Activated naive CD8-positive, alpha-beta T cell treated with anti-CD3 and anti-CD28 coated beads, Interleukin-2, amount 50 U/mL, for 16 hours (primary cell): ENCODE results near the gene PTPRN2.

Experiments
- DNase-seq: peaks from one replicate; pipeline ENCODE4 v3.0.0-alpha.2; 2020; ENCODE audit warnings: low read depth, low spot score

PTPRN2 gene

DNA sequence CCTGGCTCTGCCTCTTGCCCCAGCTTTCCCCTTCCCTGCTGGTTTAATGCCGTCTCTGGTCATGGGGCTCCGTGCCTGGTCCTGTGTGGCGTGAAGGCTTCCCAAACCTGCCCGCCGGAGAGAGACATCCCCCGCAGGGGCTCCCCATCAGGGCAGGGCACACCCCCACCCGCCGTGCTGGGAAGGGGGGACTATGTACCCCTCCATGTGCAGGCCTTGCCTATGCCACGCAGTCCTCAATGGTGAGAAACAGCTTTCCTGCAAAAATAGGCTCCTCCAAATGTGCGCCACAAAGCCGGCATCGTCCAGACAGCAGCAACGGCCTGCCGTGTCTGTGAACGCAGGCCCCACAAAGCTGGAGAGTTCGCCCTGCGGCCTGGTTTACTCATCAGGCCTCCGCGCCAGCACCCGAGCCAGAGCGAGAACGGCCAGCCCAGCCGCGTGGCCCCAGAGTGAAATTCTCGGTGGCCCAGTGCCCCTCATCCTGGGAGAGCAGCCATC lies 937.4 kb downstream of the PTPRN2 start:
- no peak for DNase-seq

DNA sequence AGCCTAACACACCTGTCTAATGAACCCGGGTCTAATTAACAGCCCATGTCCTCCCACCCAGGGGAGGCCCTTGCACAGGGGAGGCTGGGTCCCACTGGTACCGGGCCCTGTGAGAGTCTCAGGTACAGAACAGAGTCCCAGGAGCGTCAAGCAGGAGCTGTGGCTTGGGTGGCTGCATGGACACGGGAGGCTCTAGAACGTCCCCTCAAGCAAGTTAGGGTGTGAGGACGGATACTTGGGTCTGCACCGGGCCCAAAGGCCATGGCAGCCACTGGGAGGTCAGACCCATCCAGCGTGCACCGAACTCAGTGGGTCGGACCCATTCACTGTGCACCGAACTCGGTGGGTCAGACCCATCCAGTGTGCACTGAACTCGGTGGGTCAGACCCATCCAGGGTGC lies 941.1 kb downstream of the PTPRN2 start:
- no peak for DNase-seq

DNA sequence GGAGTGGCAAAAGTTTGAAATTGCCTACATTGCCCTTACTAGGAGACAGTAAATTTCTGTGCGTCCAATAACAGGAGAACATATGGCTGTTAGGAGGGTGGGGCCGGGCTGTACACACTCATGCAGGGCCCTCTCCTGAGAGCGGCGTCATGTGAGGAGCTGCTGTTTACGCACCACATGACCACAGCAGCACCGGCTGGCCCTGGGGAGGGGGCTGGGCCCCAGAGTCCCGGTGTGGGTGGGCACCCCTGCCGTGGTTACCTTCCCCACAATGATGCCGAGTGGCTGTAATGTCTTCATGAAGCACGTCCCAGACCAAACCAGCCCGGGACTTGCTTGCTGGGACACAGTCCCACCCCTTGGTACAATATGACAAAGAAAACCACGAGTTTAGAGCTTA lies 942.1 kb downstream of the PTPRN2 start:
- DNase-seq, result no peak

DNA sequence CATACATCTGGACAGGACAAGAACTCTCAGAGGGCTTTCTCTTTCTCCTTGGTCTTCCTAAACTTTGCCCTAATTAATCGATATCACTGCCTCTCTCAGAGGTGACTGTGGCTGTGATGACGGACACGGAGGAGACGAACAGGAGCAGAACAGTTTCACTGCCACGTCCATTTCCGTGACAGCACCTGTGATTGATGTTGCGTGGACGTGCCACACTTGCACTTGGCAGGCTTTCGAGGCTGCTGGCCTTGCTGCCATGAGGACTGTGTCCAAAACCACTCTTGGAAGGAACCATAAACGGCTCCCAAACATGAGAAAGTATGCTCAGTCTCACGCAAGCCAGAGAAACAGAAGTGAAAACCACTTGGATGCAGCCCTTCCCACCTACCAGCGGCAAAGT lies 942.7 kb downstream of the PTPRN2 start:
- no peak for DNase-seq

DNA sequence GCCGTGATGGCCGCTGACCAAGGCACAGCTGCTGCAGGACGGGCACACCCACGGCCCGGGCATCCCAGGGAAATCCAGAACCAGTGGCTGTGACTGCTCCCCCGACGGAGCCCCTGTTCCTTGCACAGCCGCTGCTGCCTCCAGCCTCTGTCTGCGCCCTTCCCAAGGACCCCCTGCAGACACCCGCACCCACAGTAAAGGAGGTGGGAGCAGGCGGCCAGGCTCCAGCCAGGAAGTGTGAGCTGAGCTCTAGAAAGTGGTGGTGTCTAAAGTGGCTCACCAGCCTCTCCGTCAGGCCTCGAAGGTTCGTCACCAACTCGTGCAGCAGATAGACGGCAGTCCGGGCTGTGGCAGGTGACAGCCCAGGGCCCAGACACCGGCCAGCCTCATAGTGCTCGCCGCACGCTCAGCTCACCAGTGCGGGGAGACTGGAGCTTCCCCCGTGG lies 944.1 kb downstream of the PTPRN2 start:
- DNase-seq, result no peak

DNA sequence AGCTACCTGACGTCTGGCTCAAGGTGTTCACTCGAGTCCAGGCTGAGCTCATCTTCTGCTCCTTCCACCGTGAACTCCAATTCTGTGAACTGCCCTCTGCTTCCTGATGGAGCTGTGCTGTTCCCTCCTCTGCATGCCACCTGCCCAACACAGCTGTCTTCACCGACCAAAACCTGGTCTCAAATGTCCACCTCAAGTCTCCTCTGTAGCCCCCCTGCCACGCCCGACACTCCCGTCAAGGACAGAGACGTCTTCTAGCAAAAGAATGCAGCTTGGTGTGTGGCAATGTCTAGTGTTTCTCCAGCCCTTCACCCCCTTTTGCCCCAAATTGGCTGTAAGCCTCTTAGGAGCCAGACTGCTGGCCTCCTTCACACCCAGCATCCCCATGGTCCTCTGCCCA lies 945.8 kb downstream of the PTPRN2 start:
- no peak for DNase-seq

DNA sequence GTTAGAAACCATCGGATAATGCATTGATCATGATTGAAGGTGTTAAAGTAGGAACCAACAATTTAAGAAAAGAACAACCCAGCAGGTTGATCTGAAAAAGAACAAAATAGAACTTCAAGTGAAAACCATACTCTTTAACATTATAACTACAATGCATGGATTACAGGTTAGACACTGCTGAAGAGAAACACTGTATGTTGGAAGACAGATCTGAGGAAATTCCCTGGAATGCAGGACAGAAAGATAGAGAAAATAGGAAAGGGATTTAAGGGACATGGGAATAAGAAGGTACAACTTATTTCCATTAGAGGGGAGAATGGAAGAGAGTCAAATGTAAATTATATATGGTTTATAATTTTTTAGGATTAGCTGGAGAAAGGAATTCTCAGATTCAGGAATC lies 947.5 kb downstream of the PTPRN2 start:
- DNase-seq, result no peak

DNA sequence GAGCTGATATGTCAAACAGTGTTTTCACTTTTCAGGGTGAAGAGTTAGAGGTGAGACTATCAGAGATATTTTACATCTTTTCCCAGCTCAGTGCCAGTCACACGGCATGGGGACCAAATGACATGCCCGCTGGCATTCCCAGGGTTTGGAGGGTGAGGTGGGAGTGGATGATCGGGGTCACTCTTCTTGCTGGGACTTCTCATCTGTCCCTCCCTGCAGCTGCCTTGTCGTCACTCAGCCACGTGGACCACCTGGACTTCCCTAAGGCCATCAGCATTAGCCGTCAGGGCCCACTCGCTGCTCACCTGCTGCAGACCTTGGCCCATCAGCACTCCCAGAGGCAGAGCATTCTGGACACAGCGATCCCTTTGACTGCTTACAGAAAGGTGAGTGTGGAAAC lies 949.1 kb downstream of the PTPRN2 start:
- no peak for DNase-seq

DNA sequence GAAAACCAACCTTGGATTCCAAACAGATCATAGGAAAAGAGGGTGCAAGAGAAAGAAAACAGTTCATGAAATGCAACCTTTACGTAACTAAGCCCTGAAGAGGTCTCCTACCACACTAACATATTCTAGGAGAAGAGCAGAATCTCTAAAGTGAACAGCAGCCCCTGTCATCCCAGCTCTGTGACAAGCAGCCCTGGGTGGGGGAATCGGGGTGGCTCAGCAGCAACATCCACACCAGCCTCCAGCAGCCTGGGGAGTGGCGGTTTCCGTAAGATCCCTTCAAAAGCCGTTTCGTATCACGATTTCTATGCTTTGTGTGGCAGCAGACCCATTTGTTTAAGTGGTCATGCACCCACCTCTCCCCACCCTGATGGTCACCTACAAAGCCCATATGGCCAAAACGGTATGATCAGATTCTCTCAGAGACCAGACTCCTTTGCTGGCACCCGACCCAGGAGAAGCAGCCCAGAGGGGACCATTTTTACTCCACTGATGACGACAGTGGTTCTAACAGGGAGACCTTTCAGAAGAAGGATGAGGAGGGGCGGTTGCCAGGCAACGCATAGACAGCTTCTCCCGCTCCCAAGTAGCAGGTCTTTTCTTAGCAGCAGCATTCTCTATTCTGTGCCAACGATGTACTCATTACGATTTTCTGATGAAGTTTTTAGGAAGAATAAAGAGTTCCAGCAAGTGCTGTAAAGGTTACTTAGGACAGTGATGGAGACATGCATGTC lies 950.2 kb downstream of the PTPRN2 start:
- no peak for DNase-seq

DNA sequence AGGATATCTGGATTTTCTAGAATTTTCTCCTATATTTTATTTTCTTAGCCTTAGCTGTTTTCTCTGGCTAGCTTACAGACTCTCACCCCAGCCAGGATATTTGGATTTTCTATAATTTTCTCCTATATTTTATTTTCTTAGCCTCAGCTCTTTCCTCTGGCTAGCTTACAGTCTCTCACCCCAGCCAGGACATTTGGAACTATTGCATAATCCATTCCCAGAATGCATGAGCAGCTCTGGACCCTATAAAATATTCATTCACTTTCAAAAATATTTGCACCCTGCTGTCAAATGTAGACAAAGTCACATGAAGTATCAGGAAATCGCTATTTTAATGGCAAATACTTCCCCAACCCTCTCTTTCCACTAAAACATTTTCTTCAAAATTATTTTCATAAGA lies 952.0 kb downstream of the PTPRN2 start:
- no peak for DNase-seq

DNA sequence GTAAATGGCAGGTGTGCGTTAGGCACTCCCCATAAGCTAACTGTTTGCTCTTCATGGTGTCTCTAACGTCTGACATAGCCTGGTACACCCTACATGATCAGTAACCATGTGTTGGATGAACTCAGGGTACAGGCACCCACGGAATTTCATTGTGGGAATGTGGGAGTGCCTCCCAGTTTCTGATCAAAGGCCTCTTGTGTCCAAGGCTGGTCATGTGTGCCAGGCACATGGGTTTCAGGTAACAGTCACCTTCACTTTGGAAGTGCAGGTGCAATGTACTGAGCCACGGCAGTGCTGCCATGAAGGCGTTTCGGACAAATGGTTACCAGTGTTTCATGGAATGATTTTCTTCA lies 952.5 kb downstream of the PTPRN2 start:
- DNase-seq, result no peak

DNA sequence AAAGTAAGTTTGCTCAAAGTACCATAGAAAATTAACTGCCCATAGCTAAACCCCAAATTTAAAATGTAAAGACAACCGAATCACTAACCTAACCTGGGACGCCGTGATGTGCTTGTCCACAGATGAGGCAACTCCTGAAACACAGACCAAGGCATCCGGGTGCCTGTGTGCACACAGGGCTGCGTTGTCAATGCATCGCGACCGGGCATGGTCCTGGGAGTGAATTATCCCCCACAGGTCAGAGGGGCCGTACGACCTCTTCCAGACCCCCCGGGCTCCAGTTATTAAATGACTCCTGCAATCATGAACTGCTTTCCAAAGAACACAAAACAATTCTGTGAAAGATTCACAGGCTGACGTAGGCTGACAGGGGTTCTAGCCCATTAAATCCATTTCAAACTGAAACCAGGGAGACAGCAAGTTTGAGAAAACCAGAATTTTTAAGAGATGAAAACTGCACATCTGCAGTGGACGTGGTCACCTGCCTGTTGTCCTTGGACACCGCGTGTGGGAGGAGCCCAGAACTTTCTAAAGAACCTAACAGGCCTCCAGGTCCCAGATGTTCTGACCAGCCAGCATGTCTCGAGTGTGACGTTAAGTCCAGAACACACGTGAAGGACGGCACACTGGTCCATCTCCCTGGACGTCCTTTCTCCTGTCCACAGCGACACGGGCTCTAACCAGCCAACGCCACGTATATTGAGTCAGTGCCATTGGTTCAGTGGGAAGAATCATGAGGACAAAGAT lies 953.0 kb downstream of the PTPRN2 start:
- DNase-seq, result no peak

DNA sequence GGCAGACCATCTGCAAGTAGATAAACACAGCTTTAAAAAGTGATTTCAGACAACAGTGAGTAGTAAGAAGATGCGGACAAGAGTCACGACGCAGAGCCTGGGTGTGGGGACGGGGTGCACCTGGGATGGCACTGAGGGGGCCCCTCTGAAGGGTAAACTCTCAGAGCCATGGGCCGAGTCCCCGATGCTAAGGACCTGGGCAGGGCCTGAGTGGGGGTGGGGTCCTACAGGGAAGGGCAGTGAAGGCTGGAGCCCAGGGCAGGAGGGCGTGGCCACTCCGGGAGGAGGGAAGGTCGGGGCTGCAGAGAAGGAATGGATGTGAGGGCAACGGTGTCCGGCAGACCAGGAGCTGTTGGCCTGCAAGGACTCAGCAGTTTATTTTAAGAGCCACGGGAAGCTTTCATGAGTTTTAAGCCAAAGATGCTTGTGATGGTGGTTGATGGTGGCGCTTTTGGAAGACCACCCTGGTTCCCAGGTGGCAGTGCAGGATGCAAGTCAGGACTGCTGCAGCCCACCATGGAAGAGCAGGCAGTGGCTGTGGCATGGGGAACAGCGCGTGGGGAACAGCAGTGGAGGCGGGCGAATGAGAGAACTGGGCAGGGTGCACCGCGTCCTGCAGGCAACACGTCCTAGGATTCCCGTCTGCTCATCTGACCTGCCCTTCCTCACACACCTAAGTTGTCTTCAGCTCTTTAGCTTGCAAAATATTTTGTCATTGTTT lies 954.0 kb downstream of the PTPRN2 start:
- DNase-seq, result no peak

DNA sequence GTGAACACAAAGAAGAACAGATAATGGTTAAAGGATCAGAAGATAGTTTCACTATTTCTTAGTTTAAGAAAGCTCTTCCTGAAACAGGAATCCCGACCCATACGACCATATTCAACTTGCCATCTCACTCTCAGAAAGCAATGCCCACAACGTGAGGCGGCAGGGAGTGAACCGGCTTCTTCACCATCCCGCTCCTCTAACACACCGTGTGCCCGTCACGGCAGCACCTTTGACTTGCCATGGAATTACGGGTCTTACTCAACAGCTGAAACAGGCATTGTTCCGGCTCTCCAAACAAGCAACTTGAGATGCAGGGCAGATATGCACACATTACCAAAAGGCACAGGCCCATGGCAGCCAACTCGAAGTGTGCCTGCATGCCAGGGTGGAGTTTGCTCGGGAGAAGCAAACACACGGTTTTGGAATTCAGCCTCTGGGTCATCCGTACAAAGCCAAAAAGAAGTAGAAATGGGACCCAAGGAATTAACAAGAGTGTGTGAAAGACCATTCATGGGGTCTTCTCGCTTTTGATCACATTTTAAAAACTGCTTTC lies 957.2 kb downstream of the PTPRN2 start:
- no peak for DNase-seq

DNA sequence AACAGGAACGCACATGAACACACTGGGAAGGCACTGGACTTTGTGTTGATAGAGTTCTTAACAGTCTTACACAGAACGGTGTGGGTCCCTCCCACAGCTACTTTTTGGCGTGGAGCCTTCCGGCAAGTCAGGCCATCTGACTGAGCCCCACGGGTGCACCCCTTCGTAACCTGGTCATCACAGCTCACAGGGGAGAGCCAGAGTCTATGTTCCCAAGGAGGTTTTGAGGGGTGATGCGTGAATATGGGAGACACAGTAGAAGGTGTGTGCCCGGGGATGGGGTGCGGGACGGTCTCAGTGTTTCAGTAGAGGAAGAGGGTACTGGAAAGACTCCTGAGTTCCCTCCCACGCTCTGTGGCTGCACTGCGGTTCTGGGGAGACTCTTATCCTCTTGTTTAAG lies 959.2 kb downstream of the PTPRN2 start:
- no peak for DNase-seq

DNA sequence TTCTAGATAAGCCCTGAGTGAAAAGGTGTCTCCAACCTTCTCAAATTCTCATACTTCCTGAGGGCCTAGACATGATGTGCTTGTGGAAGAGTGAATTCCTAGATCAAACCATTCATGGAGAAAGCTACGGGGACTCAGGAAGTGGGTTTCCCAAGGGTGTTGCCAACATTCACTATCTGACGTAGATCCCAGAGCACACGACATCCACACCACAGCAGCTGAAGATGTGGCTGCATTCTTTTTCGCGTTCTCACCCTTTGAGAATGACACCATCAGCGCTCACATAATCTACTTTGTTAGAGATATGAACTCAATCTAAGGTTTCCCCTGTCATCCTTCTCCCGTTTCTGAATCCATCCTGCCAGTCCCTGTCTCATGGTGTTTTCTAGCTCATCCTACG lies 960.0 kb downstream of the PTPRN2 start:
- no peak for DNase-seq

DNA sequence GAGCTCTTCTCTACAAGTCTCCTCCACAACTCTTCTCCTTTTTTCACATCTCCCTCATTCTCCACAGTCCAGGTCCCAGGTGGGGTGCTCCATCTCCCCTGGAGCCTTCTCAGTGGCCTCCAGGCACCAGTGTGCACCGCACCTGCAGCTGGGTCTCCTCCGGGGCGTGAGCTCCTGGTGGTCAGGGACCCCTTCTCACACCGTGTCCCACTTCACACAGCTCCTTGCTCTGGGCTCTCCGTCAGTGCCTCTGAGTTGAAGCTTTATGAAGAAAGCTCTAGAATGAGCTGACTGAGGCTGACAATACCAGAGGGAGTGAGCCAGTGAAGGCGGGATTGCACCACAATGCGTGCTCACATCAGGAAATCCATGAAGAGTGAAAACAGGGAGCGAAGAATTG lies 960.6 kb downstream of the PTPRN2 start:
- no peak for DNase-seq

DNA sequence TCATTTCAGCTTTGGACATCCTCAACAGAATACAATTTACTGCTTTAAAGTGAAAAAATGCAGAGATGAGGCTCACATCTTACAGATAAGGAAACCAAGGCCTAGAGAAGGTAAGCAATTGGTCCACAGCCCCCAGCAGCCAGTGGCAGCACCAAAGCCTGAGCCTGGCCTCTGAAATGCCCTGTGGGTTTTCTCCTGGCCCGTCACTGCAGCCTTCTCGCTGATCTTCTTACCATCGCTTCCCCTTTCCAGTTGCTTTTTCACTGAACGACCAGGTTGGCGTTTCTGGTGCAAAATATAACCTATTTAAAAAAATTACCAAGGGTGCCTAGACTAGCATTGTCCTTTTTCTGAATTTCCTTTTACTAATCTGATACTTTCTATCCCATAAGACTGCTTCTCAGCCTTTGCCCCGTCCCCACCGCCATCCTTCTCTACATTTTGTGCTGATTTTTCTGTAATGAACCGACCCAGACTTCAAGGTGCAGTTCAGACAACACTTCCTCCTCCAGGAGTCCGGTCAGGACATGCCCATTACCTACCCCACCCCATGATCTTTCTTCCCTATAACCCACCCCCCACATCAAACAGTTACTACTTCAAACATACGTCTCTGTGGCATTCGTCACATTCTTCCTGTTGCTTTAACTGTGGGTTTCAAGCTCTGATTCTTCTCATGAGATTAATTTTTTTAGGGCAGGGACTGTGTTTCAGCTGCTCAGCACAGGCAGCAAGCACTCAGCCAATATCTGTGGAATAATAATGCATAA lies 961.5 kb downstream of the PTPRN2 start:
- DNase-seq, result no peak

DNA sequence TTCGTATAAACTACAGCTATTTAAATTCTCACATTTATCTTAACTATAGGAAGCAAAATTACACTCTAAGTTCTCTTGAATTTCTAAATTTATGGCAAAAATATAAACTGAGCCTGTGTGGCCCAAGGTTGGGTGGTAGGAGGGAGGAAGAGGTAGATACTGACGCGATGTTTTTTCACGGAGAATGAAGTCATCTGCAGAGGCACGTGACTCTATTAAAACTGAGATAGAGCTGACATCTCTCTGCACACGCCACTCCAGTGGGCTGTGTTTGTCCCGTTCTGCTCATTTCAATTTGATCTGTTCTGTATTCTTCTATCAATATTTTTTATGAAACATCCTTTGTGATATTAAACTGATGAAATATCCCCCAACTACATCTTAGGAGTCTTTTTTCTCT lies 964.1 kb downstream of the PTPRN2 start:
- DNase-seq, result no peak

DNA sequence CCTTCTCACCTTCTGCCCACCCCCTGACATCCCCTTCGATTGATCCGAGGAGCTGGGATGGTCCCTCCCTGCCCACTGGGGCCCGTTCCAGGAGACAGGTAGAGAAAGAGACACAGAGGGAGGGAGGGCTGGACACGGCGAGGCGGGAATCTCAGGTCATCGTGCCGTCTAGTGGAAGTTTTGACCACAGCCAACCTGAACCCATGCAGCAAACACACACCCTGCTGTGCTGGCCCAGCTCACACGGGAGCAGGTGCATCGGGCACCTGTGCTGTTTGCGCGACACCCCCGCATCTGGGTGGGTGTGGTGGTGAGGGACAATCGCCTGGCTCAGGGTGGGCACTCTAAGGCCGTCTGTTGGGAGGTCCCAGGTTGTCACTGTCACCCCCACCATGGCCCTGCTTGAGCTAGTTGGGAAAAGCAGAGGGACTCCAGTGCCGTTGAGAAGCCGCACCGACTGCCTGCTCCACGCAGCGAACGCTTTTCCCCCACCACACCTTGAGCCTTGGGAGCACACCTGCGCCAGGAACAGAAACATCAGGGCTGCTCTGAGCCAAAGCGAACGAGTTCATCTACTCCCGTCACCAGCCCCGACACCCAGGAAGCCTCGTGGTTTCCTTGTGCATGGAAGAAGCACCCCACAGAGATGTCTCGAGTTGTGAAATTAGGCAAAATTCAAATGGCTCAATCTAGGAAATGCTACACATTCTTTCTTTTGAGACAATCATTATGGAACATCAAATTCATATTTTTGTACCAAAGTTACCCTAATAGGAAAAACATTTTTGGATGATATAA lies 965.0 kb downstream of the PTPRN2 start:
- DNase-seq, result no peak

DNA sequence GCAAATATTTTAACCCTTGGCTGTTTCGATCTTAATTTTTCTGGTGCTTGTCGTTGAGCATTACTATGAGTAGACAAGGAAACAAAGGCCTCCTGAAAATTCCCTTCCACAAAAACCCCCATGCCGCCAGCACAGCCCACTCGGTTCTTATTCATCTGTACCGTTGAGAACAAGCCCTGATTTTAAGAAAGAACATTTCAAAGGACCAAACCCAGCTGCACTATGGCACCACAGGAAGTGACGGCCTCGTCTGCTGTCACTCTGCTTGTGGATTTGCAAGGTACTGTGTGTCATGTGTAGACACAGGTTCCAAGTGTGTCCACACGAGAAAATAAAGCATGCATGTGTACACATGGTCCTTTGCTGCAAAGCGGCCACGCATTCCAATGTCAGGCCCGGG lies 965.6 kb downstream of the PTPRN2 start:
- DNase-seq, result no peak
